Measurements from ENCODE around the gene DIPK1B. TPM values are rescaled to one million over a fixed set of nuclear protein-coding genes. Genes with fewer than 3 reads are reported as not detected.
A peak's percentile ranks its signal among the peaks of the same experiment; 100 is the strongest.

Gene DIPK1B
- total RNA-seq: under 1 TPM in 1 of 2 donors, not detected in 1; 0.37 TPM

- ATAC-seq: peak in 1 of 2 donors; percentile 51
- H3K27ac Mint-ChIP-seq: no peak within 1 kb of the TSS
- no peak for DNase-seq (ENCODE audit: low spot score in 2 of 2)
- H3K36me3 Mint-ChIP-seq: no peaks in the 10 kb centered on the region
- no peaks in the 10 kb centered on the region for H3K9me3 Mint-ChIP-seq
These were observed at the start of gene DIPK1B for GRCh38 chr9:136711751-136712689. DIPK1B (plus strand) TSS chr9:136712572; CDS start chr9:136712666, 94 bp downstream.

GRCh38 chr9:136662656-136663581, 49.5 kb upstream of the DIPK1B start, which contains the start of gene EGFL7:
EGFL7 (plus strand) TSS chr9:136662916; CDS start chr9:136668283, 5,367 bp downstream.
- H3K36me3 Mint-ChIP-seq: peaks cover 0 to 2% of the 10 kb centered on the region in 2 donors
- DNase-seq (ENCODE audit: low spot score in 2 of 2): no peak
- no peak within 1 kb of the TSS for H3K27ac Mint-ChIP-seq
- H3K9me3 Mint-ChIP-seq: no peaks in the 10 kb centered on the region
- no peak for ATAC-seq

DNA sequence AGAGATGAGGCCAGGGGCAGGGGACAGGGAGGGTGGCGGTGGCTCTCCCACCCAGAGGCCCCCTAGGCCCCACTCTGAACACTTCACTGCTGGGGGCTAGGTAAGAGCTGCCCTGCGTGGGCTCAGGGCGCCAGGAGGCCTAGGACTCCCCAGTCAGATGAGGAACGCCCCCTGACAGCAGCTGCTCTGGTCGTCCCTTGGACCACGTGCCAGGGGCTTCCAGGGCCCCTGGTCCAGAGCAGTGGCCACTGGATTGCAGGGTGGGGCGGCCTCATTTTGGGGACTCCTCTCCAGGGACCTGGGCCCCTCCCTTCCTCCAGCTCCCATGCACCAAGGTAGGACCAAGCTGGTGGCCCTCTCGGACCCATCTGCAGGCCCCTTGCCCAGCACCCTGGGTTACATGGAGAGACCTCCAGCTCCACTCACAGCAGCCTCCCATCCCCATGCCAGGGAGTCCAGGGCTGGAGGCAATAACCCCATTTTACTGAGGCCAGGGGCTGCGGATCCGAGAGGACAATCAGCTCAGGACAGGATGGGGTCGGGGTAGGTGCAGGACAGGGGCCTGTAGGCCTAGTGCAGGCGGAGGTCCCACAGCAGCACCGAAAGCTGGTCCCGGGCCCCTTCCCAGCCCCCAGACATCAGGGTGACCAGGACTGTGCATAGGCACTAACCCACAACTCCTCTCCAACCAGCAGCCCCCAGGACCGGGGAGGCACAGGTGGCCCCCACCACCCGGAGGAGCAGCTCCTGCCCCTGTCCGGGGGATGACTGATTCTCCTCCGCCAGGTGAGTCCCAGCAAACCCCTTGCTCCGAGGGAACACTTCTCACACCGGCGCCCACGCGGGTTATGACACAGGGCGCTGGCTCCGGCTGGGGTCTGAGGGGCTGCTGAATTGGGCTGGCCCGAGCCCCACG, 48.1 kb upstream of the DIPK1B start:
- Mint-ChIP-seq H3K36me3 (no peaks in the 10 kb centered on the region), H3K27ac (no peak overlapping the region), H3K9me3 (no peaks in the 10 kb centered on the region)
- ATAC-seq (no peak), DNase-seq (ENCODE audit: low spot score in 2 of 2) (no peak)

- Mint-ChIP-seq H3K27ac (no peak overlapping the region), H3K9me3 (no peaks in the 10 kb centered on the region), H3K36me3 (no peaks in the 10 kb centered on the region)
- DNase-seq (ENCODE audit: low spot score in 2 of 2): no peak
- peak; percentile 39 to 56 for ATAC-seq
These were observed 47.2 kb upstream of the DIPK1B start for GRCh38 chr9:136665111-136665703.

GRCh38 chr9:136665704-136666371, 46.5 kb upstream of the DIPK1B start:
- DNase-seq (ENCODE audit: low spot score in 2 of 2) (no peak), ATAC-seq (peak; percentile 39 to 65)
- Mint-ChIP-seq H3K36me3 (no peaks in the 10 kb centered on the region), H3K27ac (no peak overlapping the region), H3K9me3 (no peaks in the 10 kb centered on the region)

- no peaks in the 10 kb centered on the region for H3K36me3 Mint-ChIP-seq
- DNase-seq (ENCODE audit: low spot score in 2 of 2) (no peak), ATAC-seq (no peak)
- H3K9me3 Mint-ChIP-seq: no peaks in the 10 kb centered on the region
- no peak overlapping the region for H3K27ac Mint-ChIP-seq
These were observed 45.8 kb upstream of the DIPK1B start for GRCh38 chr9:136666372-136667213.

- DNase-seq (ENCODE audit: low spot score in 2 of 2): no peak
- ATAC-seq: no peak
- H3K27ac Mint-ChIP-seq: no peak overlapping the region
- no peaks in the 10 kb centered on the region for H3K36me3 Mint-ChIP-seq
- H3K9me3 Mint-ChIP-seq: no peaks in the 10 kb centered on the region
These were observed 45.0 kb upstream of the DIPK1B start for GRCh38 chr9:136667214-136667939.

- H3K9me3 Mint-ChIP-seq: no peaks in the 10 kb centered on the region
- no peaks in the 10 kb centered on the region for H3K36me3 Mint-ChIP-seq
- ATAC-seq: no peak
- no peak for DNase-seq (ENCODE audit: low spot score in 2 of 2)
- H3K27ac Mint-ChIP-seq: no peak overlapping the region
These were observed 44.2 kb upstream of the DIPK1B start for GRCh38 chr9:136667940-136668760.

DNA sequence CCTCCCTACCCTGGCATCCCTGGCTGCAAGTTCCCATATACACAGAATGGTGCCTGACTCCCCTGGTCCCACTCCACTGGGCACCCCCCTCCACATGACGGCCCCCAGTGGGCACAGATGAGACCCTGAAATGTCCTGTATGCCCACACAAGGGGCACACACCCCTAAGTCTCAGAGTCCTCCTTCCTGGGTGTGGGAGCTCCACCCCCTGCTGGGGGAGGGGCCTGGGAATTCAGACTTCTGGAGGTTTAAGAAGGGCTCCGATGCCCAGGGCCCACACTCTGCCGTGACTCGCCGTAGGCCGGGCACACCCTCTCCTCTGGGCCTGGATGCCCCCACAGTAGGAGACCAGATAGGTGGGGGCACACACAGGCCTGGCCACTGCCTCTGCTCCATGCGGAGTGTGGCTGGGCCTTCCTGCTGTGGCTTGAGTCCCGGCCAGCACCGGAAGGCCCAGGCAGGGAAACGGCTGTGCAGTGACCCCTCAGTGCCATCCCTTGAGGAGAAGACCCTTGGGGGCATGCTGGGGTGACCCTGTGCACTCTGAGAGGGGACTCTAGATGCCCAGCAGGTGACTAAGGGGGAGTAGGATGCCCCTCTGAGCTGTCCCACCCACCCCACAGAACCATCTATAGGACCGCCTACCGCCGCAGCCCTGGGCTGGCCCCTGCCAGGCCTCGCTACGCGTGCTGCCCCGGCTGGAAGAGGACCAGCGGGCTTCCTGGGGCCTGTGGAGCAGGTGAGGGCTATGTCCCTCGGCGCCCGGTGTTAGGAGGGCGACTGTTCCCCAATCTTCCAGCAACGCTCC, 43.2 kb upstream of the DIPK1B start:
- no peak for DNase-seq (ENCODE audit: low spot score in 2 of 2)
- Mint-ChIP-seq H3K27ac (no peak overlapping the region), H3K9me3 (no peaks in the 10 kb centered on the region), H3K36me3 (no peaks in the 10 kb centered on the region)
- ATAC-seq: no peak

DNA sequence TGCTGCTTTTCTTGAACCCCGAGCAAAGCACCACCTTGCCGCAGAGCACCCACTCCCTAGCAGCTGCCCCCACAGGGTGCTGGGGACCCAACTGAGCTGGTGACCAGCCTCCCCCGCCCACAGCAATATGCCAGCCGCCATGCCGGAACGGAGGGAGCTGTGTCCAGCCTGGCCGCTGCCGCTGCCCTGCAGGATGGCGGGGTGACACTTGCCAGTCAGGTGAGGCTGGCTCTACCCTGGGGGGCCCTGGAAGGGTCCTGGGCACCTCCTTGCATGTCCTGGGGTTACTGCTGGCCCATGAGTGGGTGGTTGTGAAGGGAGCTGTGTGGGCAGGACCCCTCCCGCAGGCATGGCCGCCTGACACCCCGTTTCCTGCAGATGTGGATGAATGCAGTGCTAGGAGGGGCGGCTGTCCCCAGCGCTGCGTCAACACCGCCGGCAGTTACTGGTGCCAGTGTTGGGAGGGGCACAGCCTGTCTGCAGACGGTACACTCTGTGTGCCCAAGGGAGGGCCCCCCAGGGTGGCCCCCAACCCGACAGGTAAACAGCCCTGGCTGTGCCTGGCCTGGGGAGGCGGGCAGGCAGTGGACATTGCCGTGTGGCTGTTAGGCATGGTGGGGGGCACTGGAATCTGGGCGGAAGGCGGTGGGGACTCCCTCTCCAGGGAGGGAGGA, 42.4 kb upstream of the DIPK1B start:
- no peak for DNase-seq (ENCODE audit: low spot score in 2 of 2)
- no peak for ATAC-seq
- Mint-ChIP-seq H3K36me3 (no peaks in the 10 kb centered on the region), H3K9me3 (no peaks in the 10 kb centered on the region), H3K27ac (no peak overlapping the region)

DNA sequence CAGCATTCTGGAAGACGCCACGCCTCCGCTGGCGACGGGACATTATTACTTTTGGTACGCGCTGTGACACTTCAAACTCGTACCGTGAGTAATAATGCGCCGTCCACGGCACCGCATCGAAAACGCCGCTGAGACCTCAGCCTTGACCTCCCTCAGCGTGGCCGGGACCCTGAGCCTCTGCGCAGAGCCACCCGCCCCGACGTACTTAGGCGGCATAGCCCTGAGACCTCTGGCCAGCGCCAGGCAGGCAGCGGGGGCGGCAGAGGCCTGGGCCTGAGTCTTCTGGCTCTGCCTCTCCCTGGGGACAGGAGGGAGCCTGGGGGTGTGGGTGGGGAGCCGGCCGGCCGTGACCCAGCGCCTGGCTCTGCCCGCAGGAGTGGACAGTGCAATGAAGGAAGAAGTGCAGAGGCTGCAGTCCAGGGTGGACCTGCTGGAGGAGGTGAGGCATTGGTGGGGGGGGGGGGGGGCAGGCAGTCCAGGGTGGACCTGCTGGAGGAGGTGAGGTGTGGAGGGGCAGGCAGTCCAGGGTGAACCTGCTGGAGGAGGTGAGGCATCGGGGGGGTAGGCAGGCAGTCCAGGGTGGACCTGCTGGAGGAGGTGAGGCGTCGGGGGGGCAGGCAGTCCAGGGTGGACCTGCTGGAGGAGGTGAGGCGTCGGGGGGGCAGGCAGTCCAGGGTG, 41.7 kb upstream of the DIPK1B start:
- H3K9me3 Mint-ChIP-seq: no peaks in the 10 kb centered on the region
- DNase-seq (ENCODE audit: low spot score in 2 of 2) (no peak), ATAC-seq (no peak)
- H3K27ac Mint-ChIP-seq: no peak overlapping the region
- no peaks in the 10 kb centered on the region for H3K36me3 Mint-ChIP-seq

DNA sequence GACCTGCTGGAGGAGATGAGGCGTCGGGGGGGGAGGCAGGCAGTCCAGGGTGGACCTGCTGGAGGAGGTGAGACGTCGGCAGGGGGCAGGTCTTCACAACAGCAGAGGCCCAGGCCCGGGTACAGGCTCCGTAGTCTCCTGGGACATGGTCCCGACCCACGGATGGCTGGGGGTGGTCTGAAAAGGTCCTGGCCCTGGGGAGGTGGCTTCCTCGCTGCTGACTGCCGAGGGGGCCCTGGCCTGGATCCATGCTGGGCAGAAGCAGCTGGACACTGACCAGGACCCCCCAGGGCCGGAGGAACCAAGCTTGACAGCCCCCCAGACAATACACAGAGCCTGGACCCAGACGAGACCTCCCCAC, 41.1 kb upstream of the DIPK1B start:
- DNase-seq (ENCODE audit: low spot score in 2 of 2) (no peak), ATAC-seq (peak in 1 of 2 donors; percentile 2)
- H3K27ac Mint-ChIP-seq: no peak overlapping the region
- no peaks in the 10 kb centered on the region for H3K36me3 Mint-ChIP-seq
- no peaks in the 10 kb centered on the region for H3K9me3 Mint-ChIP-seq

Measured in activated naive CD4-positive, alpha-beta T cell treated with anti-CD3 and anti-CD28 coated beads, Interleukin-2, amount 50 U/mL, for 72 hours (primary cell).